ENCODE results near the gene ZNF813. TPM values are rescaled to one million over a fixed set of nuclear protein-coding genes. Genes with fewer than 3 reads are reported as not detected.
"Not testable (repeated sequence)": the region's sequence is repeated elsewhere in the genome, so short reads cannot be mapped to it uniquely, and the experiment has no call there.

Gene ZNF813
- total and polyA plus RNA-seq, 9 of the 15 experiments (the other 6 are each of a cell fraction or from before 2014, with no cell fraction given) = 1.3 to 8.0 (median 5.3) TPM

GRCh38 chr19:53466726-53467484 is 628 bp upstream of the ZNF813 start:
- intact Hi-C loops (cut with micrococcal nuclease) = no loop called here
- peak overlapping the region; percentile 75 for H3K4me3 ChIP-seq
- ChIA-PET POLR2A (no interaction called here), CTCF (ENCODE audit: low intra/inter-chr PET ratio) (no interaction called here)
- DNase-seq (ENCODE audit: extremely low read depth in 1 of 4, low spot score in 3 of 4) (peak in 3 of 4 experiments; percentile 5 to 19 (median 13)), ATAC-seq (no peak), FAIRE-seq (no peak)
- H3K79me2 ChIP-seq (ENCODE audit: control insufficient read depth, insufficient read depth, low read length) = peaks cover 9% of the 10 kb centered on the region
- 0 out of 2 replicates have a peak, but pooled peaks cover 3% of the 10 kb centered on the region for H3K9me3 ChIP-seq (replicated peaks; ENCODE audit: control insufficient read depth, insufficient read depth, low read depth, low read length)
- peaks cover 2 to 4% of the 10 kb centered on the region in 2 experiments; a peak in 3 of 5 replicates for H3K4me1 ChIP-seq (replicated peaks in 1 of 2; ENCODE audit: control insufficient read depth in 2 of 2, insufficient read depth in 2 of 2, low read length in 2 of 2)
- peak overlapping the region; percentile 82; the same call in 1 of the 2 replicates for H2AFZ ChIP-seq (ENCODE audit: low read depth, low read length)
- no peak overlapping the region for H3K9ac ChIP-seq (ENCODE audit: insufficient read depth in 1 of 2, low read depth in 2 of 2, low read length in 2 of 2)
- in situ Hi-C loops (cut with MboI) = no loop called here
- peak overlapping the region; percentile 55; the same call in 1 of the 2 replicates for H3K4me2 ChIP-seq (ENCODE audit: insufficient read depth, low read length)
- H4K20me1 ChIP-seq (replicated peaks; ENCODE audit: control insufficient read depth, insufficient read depth, low read length) = no peaks in the 10 kb centered on the region
- H3K27me3 ChIP-seq (ENCODE audit: control insufficient read depth in 2 of 2, insufficient read depth in 2 of 2, low read length in 2 of 2) = no peaks in the 10 kb centered on the region
- no peaks in the 10 kb centered on the region for H3K9me1 ChIP-seq (ENCODE audit: control insufficient read depth, insufficient read depth, low read length)
- H3K27ac ChIP-seq (ENCODE audit: extremely low read depth, low read depth, low read length) = no peak overlapping the region; the same call in 2 of the 3 replicates
- 69% methylated on average over 27 of the region's 31 CpGs for WGBS (ENCODE audit: insufficient coverage, low coverage, missing lambda C conversion rate)
- no TSS peak for BruUV-seq (replicated peaks)
- 0 out of 2 replicates have a peak, but pooled peaks have one; percentile 9 for TF ChIP-seq ZNF197 (CRISPR knock-in tag; IDR thresholded peaks at IDR 0.05; ENCODE audit: low read depth)
- no peak for TF ChIP-seq NUFIP1 (IDR thresholded peaks at IDR 0.05; ENCODE audit: partially characterized antibody)
- peaks cover 2% of the 10 kb centered on the region; the same call in 1 of the 3 replicates for H3K36me3 ChIP-seq (ENCODE audit: control insufficient read depth, insufficient read depth, low read length)

DNA sequence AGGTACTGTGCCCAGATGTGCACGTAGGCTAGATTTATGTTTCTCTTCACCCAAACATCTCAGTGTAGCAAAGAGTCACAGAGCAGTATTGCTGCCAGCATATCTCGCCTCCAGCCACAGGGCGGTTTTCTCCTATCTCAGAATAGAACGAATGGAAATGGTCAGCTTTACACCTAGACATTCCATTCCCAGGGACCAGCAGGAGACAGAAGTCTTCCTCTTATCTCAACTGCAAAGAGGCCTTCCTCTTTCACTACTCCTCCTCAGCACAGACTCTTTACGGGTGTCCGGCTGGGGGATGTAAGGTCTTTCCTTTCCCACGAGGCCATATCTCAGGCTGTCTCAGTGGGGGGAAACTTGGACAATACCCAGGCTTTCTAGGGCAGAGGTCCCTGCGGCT is 1.1 kb downstream of the ZNF813 start:
- H3K4me1 ChIP-seq (replicated peaks in 1 of 2; ENCODE audit: control insufficient read depth in 2 of 2, insufficient read depth in 2 of 2, low read length in 2 of 2); H3K36me3 ChIP-seq (ENCODE audit: control insufficient read depth, insufficient read depth, low read length); ATAC-seq; H3K9me3 ChIP-seq (replicated peaks; ENCODE audit: control insufficient read depth, insufficient read depth, low read depth, low read length); H2AFZ ChIP-seq (ENCODE audit: low read depth, low read length); H3K27me3 ChIP-seq (ENCODE audit: control insufficient read depth in 2 of 2, insufficient read depth in 2 of 2, low read length in 2 of 2); H3K79me2 ChIP-seq (ENCODE audit: control insufficient read depth, insufficient read depth, low read length); H3K9me1 ChIP-seq (ENCODE audit: control insufficient read depth, insufficient read depth, low read length); POLR2A ChIA-PET; in situ Hi-C loops (cut with MboI); intact Hi-C loops (cut with micrococcal nuclease); FAIRE-seq; H3K27ac ChIP-seq (ENCODE audit: extremely low read depth, low read depth, low read length); H4K20me1 ChIP-seq (replicated peaks; ENCODE audit: control insufficient read depth, insufficient read depth, low read length); CTCF ChIA-PET (ENCODE audit: low intra/inter-chr PET ratio): not testable (repeated sequence)
- WGBS (ENCODE audit: insufficient coverage, low coverage, missing lambda C conversion rate) = 19% methylated on average over 8 of the region's 8 CpGs
- TSS peak; percentile 63 for BruUV-seq (replicated peaks)
- TF ChIP-seq SPI1 (IDR thresholded peaks at IDR 0.05; ENCODE audit: borderline replicate concordance, low read depth, low read length) = peak; percentile 50; the same call in 1 of the 2 replicates
- H3K9ac ChIP-seq (ENCODE audit: insufficient read depth in 1 of 2, low read depth in 2 of 2, low read length in 2 of 2) = peak overlapping the region in 1 of 2 experiments; percentile 53; a peak in 2 of 4 replicates
- peak in 1 of 4 experiments; percentile 14 for DNase-seq (ENCODE audit: extremely low read depth in 1 of 4, low spot score in 3 of 4)
- H3K4me2 ChIP-seq (ENCODE audit: insufficient read depth, low read length) = peak overlapping the region; percentile 83
- H3K4me3 ChIP-seq = peak overlapping the region; percentile 75

Measured in K562 (cell line).